ENCODE measurements around the gene C5AR2.
"Not testable (repeated sequence)": the region's sequence is repeated elsewhere in the genome, so short reads cannot be mapped to it uniquely, and the experiment has no call there.

Gene C5AR2

GRCh38 chr19:47331931-47332547, at the start of gene C5AR2:
Gene C5AR2, plus strand, starts transcription at chr19:47332175. Its CDS starts 8,625 bp downstream, at chr19:47340800.
- no peak for DNase-seq

- peak; percentile 43 for DNase-seq
These were observed 48.4 kb upstream of the C5AR2 start for GRCh38 chr19:47283405-47284059.

GRCh38 chr19:47284324-47284899, 47.6 kb upstream of the C5AR2 start:
- peak; percentile 70 for DNase-seq

- peak; percentile 94 for DNase-seq
These were observed 35.9 kb upstream of the C5AR2 start for GRCh38 chr19:47296036-47296435.

GRCh38 chr19:47300867-47301266, 31.1 kb upstream of the C5AR2 start:
- DNase-seq: not testable (repeated sequence)

- no peak for DNase-seq
These were observed 29.7 kb upstream of the C5AR2 start for GRCh38 chr19:47302249-47302648.

GRCh38 chr19:47303966-47304365, 28.0 kb upstream of the C5AR2 start:
- DNase-seq: no peak

GRCh38 chr19:47305309-47305751, 26.6 kb upstream of the C5AR2 start:
- peak; percentile 69 for DNase-seq

- no peak for DNase-seq
These were observed 25.7 kb upstream of the C5AR2 start for GRCh38 chr19:47306303-47306702.

GRCh38 chr19:47309038-47309437, 22.9 kb upstream of the C5AR2 start:
- DNase-seq: no peak

- DNase-seq: no peak
These were observed 22.4 kb upstream of the C5AR2 start, which contains the start of gene C5AR1 for GRCh38 chr19:47309608-47310007. Gene C5AR1, plus strand, starts transcription at chr19:47309861. Its CDS starts 35 bp downstream, at chr19:47309896.

- no peak for DNase-seq
These were observed 21.7 kb upstream of the C5AR2 start for GRCh38 chr19:47310323-47310722.

GRCh38 chr19:47310819-47311218, 21.2 kb upstream of the C5AR2 start:
- peak; percentile 72 for DNase-seq

- no peak for DNase-seq
These were observed 19.5 kb upstream of the C5AR2 start for GRCh38 chr19:47312366-47313006.

GRCh38 chr19:47313754-47314295, 18.1 kb upstream of the C5AR2 start:
- DNase-seq: no peak

- DNase-seq: peak; percentile 39
These were observed 16.7 kb upstream of the C5AR2 start for GRCh38 chr19:47315125-47315821.

GRCh38 chr19:47316513-47316912, 15.5 kb upstream of the C5AR2 start:
- no peak for DNase-seq

- no peak for DNase-seq
These were observed 11.8 kb upstream of the C5AR2 start for GRCh38 chr19:47319923-47320871.

- DNase-seq: no peak
These were observed 10.3 kb upstream of the C5AR2 start for GRCh38 chr19:47321630-47322029.

- DNase-seq: no peak
These were observed 9.9 kb upstream of the C5AR2 start for GRCh38 chr19:47322058-47322457.

GRCh38 chr19:47323409-47323808, 8.6 kb upstream of the C5AR2 start:
- DNase-seq: no peak

- no peak for DNase-seq
These were observed 8.1 kb upstream of the C5AR2 start for GRCh38 chr19:47323872-47324271.

Data from NCI-H69 (cell line).